ENCODE results near the gene ALPG. TPM values are rescaled to one million over a fixed set of nuclear protein-coding genes. Genes with fewer than 3 reads are reported as not detected.

ALPG gene
- total RNA-seq (2022; extraction: Qiagen RNA extraction), result 0.31 to 0.38 TPM (median 0.36 TPM) in 5 replicates

DNA sequence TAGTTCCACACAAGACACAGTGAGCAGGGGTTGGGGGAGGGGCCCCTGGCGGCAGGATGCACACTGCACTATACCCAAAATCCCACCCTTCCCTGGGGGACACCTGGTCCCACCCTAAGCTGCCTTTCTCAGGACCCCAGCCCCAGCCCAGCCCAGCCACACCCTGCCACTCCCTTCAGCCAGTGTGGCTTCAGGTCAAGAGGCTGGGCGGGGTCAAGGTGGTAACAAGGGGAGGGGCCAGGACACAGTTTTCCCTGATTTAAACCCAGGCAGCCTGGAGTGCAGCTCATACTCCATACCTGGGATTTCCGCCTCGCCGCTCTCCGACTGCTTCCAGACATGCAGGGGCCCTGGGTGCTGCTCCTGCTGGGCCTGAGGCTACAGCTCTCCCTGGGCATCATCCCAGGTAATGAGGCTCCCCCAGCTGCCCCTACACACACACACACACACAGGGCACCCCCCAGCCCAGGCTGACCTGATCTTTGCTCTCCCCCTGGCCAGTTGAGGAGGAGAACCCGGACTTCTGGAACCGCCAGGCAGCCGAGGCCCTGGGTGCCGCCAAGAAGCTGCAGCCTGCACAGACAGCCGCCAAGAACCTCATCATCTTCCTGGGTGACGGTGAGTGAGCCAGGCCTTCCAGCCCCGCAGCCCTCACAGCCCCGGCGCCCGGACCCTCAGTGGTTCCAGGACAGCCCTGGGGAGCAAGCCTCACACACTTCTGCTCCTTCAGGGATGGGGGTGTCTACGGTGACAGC lies at the start of gene ALPG:
Gene ALPG (plus strand): TSS at position 289 of the 755 bp plus-strand sequence. CDS start 51 bp downstream, at position 340.

DNA sequence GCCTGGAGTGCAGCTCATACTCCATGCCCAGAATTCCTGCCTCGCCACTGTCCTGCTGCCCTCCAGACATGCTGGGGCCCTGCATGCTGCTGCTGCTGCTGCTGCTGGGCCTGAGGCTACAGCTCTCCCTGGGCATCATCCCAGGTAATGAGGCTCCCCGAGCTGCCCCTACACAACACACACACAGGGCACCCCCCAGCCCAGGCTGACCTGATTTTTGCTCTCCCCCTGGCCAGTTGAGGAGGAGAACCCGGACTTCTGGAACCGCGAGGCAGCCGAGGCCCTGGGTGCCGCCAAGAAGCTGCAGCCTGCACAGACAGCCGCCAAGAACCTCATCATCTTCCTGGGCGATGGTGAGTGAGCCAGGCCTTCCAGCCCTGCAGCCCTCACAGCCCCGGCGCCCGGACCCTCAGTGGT lies 27.9 kb upstream of the ALPG start, which contains the start of gene ALPP:
Gene ALPP (plus strand): TSS at position 17 of the 417 bp plus-strand sequence. CDS start 52 bp downstream, at position 69.

DNA sequence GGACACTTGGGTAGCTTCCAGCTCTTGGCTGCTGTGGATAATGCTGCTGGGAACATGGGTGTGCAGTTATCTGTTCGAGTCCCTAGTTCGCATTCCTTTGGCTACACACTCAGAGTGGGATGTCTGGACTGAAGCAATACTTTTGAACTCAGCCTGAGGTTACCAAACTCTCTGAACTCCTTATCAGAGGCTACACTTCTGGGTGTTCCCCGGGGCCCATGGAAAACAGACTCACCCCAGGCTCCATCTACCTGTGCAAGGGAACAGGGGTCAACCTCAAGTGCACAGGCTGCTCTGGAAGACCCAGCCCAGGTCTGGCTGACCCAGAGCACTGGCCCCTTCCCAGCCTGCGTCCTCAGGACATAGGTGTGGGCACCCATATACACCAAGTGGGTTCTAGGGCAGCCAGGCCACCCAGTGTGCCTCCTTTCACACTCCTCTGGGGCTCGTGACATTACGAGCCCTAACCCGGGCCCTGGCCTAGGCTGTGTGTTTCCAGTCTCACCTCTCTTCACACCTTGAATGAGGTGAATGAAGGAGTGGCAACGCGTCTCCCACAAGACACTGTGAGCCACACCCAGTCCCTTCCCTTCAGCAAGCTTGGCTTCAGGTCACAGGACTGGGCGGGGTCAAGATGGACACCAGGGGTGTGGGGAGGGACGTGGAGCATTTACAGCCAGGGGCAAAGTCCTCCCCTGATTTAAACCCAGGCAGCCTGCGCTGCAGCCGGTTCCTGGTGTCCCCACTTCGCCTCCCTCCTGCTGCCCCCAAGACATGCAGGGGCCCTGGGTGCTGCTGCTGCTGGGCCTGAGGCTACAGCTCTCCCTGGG lies 49.0 kb downstream of the ALPG start, which contains the start of gene ALPI:
Gene ALPI (plus strand): TSS at position 728 of the 830 bp plus-strand sequence. CDS start 47 bp downstream, at position 775.

Other genes starting within 250 kb of the ALPG start
- 9.3 to 13.2 TPM (median 12.1 TPM) in 5 replicates for gene ALPP, start 28.1 kb upstream of the ALPG start, total RNA-seq (2022; extraction: Qiagen RNA extraction)
- gene ALPI, start 49.3 kb downstream of the ALPG start, total RNA-seq (2022; extraction: Qiagen RNA extraction), result 0.05 TPM in 2 of 5 replicates, not detected in the others
- 0.09 to 0.37 TPM (median 0.15 TPM) in 5 replicates for gene ECEL1, start 81.0 kb downstream of the ALPG start, total RNA-seq (2022; extraction: Qiagen RNA extraction)
- 0.06 to 0.18 TPM (median 0.15 TPM) in 5 replicates for gene PRSS56, start 113.5 kb downstream of the ALPG start, total RNA-seq (2022; extraction: Qiagen RNA extraction)
- not detected in 5 replicates for gene CHRND, start 119.3 kb downstream of the ALPG start, total RNA-seq (2022; extraction: Qiagen RNA extraction)
- not detected in 5 replicates for gene CHRNG, start 132.8 kb downstream of the ALPG start, total RNA-seq (2022; extraction: Qiagen RNA extraction)
- gene TIGD1, start 143.7 kb downstream of the ALPG start, total RNA-seq (2022; extraction: Qiagen RNA extraction), result 3.4 to 5.6 TPM (median 4.6 TPM) in 5 replicates
- 82.3 to 175 TPM (median 87.7 TPM) in 5 replicates for gene EIF4E2, start 143.8 kb downstream of the ALPG start, total RNA-seq (2022; extraction: Qiagen RNA extraction)
- gene EFHD1, start 226.8 kb downstream of the ALPG start, total RNA-seq (2022; extraction: Qiagen RNA extraction), result 3.3 to 5.0 TPM (median 4.3 TPM) in 5 replicates

Data from A549 treated with Hydrocortisone at 1 μM for 4 hours (cell line).